ENCODE measurements around the gene HCRT. TPM values are rescaled to one million over a fixed set of nuclear protein-coding genes. Genes with fewer than 3 reads are reported as not detected.

HCRT gene
- total and polyA plus RNA-seq, 2 donors (not counting 1 experiment from before 2014, with no cell fraction given) = not detected

DNA sequence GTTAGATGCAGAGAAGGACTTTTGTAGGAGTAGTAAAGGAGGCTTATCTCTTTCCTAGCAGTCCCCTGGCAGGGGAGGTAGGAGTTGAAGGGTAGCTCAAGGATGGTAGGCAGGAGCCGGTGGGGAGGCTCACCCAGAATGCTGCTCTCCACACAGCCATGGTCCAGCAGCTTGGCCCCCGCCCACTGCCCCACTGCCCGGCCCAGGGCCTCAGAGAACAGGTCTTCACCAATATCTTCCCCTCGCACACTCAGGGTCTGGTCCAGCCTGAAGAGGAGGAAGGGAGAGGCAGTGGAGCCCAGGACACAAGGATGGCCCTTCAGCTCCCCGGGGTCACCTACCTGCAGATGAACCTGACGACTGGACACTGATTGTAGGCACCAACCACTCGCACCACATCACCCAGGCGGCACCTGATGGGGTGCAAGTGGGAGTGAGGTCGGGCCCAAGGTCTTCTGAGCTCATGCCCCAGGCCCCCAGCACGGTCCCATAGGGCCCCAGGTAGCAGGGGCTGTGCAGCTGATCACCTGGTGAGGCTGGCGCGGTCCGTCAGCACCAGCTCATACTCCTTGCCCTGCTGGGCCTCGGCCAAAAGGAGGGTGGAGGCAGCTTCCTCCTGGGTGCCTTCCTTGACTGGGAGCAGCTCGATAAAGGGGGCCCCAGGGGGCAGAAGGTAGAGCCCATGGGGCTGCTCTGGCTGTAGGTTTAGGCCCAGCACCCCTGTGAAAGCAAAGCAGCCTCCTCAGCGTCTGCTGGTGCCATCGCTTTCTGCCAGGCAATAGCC, 5.4 kb upstream of the HCRT start:
- H3K9ac ChIP-seq (ENCODE audit: low read length) = no peak overlapping the region
- 90% methylated on average over 13 of the region's 17 CpGs for WGBS (ENCODE audit: insufficient coverage)
- CTCF ChIA-PET = interaction anchor here (1.5 to 3.1 kb wide), 2 partner anchors 10 to 31 kb away, joined by 5 to 7 read pairs; partner anchors contain the start of gene KCNH4
- TF ChIP-seq, protein P1, sequence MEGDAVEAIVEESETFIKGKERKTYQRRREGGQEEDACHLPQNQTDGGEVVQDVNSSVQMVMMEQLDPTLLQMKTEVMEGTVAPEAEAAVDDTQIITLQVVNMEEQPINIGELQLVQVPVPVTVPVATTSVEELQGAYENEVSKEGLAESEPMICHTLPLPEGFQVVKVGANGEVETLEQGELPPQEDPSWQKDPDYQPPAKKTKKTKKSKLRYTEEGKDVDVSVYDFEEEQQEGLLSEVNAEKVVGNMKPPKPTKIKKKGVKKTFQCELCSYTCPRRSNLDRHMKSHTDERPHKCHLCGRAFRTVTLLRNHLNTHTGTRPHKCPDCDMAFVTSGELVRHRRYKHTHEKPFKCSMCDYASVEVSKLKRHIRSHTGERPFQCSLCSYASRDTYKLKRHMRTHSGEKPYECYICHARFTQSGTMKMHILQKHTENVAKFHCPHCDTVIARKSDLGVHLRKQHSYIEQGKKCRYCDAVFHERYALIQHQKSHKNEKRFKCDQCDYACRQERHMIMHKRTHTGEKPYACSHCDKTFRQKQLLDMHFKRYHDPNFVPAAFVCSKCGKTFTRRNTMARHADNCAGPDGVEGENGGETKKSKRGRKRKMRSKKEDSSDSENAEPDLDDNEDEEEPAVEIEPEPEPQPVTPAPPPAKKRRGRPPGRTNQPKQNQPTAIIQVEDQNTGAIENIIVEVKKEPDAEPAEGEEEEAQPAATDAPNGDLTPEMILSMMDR (IDR thresholded peaks at IDR 0.05) = no peak
- TF ChIP-seq EZH2 (IDR thresholded peaks at IDR 0.05; ENCODE audit: borderline replicate concordance, insufficient read depth, low read depth, low read length, poor library complexity, severe bottlenecking) = no peak
- H3K4me3 Mint-ChIP-seq = no peak overlapping the region
- ATAC-seq (ENCODE audit: low read depth) (no peak), DNase-seq (no peak)
- H3K27ac Mint-ChIP-seq = no peak overlapping the region
- H2AFZ ChIP-seq (ENCODE audit: insufficient read depth, low read depth, low read length, poor library complexity, severe bottlenecking) = no peak overlapping the region
- no peak overlapping the region for H3K27ac ChIP-seq (ENCODE audit: low read length in 2 of 2)
- no peak overlapping the region for H3K4me2 ChIP-seq (replicated peaks; ENCODE audit: low read depth, low read length, poor library complexity, severe bottlenecking)
- H3K27me3 Mint-ChIP-seq = no peaks in the 10 kb centered on the region
- peaks cover 8% of the 10 kb centered on the region for H3K79me2 ChIP-seq (ENCODE audit: control insufficient read depth, insufficient read depth, low read length)
- peaks cover 1 to 7% of the 10 kb centered on the region in 2 experiments for H3K36me3 ChIP-seq (replicated peaks in 1 of 2; ENCODE audit: control extremely low read depth in 1 of 2, control insufficient read depth in 1 of 2, extremely low read depth in 1 of 2, insufficient read depth in 2 of 2, low read length in 1 of 2)
- peaks cover 17 to 24% of the 10 kb centered on the region in 2 donors for H3K4me1 ChIP-seq (ENCODE audit: control insufficient read depth in 2 of 2, insufficient read depth in 2 of 2, low read length in 2 of 2)
- no peaks in the 10 kb centered on the region for H4K20me1 ChIP-seq (ENCODE audit: control insufficient read depth, insufficient read depth, low read length, poor library complexity, severe bottlenecking)
- no peaks in the 10 kb centered on the region for H3K9me3 ChIP-seq (ENCODE audit: control extremely low read depth in 1 of 3, control insufficient read depth in 2 of 3, insufficient read depth in 1 of 3, low read length in 2 of 3)
- peaks cover 25% of the 10 kb centered on the region for H3K4me1 Mint-ChIP-seq
- intact Hi-C loops (cut with micrococcal nuclease) = loop anchor here (5.0 to 10.0 kb wide), 2 partner anchors 57 to 484 kb away; partner anchors contain the start of gene PLEKHH3
- no peaks in the 10 kb centered on the region for H3K9me3 Mint-ChIP-seq (ENCODE audit: insufficient read depth)
- POLR2A ChIA-PET = interaction anchor here (0.6 kb wide), 1 partner anchor 73 kb away, joined by 4 read pairs; no protein-coding TSS in a partner anchor
- no peak overlapping the region for H3K4me3 ChIP-seq (ENCODE audit: control extremely low read depth in 1 of 5, extremely low read depth in 1 of 5, insufficient read depth in 1 of 5, low read depth in 2 of 5, low read length in 4 of 5)
- H3K27me3 ChIP-seq (replicated peaks in 1 of 4; ENCODE audit: control extremely low read depth in 1 of 4, control insufficient read depth in 3 of 4, insufficient read depth in 4 of 4, low read length in 3 of 4) = no peaks in the 10 kb centered on the region

- Mint-ChIP-seq H3K4me1 (peaks cover 30% of the 10 kb centered on the region), H3K9me3 (ENCODE audit: insufficient read depth) (no peaks in the 10 kb centered on the region), H3K27me3 (no peaks in the 10 kb centered on the region), H3K27ac (no peak overlapping the region), H3K4me3 (no peak overlapping the region)
- no peak overlapping the region for H3K27ac ChIP-seq (ENCODE audit: low read length in 2 of 2)
- no peak overlapping the region for H2AFZ ChIP-seq (ENCODE audit: insufficient read depth, low read depth, low read length, poor library complexity, severe bottlenecking)
- H3K4me1 ChIP-seq (ENCODE audit: control insufficient read depth in 2 of 2, insufficient read depth in 2 of 2, low read length in 2 of 2) = peaks cover 17 to 25% of the 10 kb centered on the region in 2 donors
- H3K4me3 ChIP-seq (ENCODE audit: control extremely low read depth in 1 of 5, extremely low read depth in 1 of 5, insufficient read depth in 1 of 5, low read depth in 2 of 5, low read length in 4 of 5) = no peak overlapping the region
- no peak overlapping the region for H3K9ac ChIP-seq (ENCODE audit: low read length)
- peaks cover 1 to 7% of the 10 kb centered on the region in 2 experiments for H3K36me3 ChIP-seq (replicated peaks in 1 of 2; ENCODE audit: control extremely low read depth in 1 of 2, control insufficient read depth in 1 of 2, extremely low read depth in 1 of 2, insufficient read depth in 2 of 2, low read length in 1 of 2)
- no peaks in the 10 kb centered on the region for H3K9me3 ChIP-seq (ENCODE audit: control extremely low read depth in 1 of 3, control insufficient read depth in 2 of 3, insufficient read depth in 1 of 3, low read length in 2 of 3)
- WGBS (ENCODE audit: insufficient coverage) = 91% methylated on average over 8 of the region's 11 CpGs
- H3K79me2 ChIP-seq (ENCODE audit: control insufficient read depth, insufficient read depth, low read length) = peaks cover 8% of the 10 kb centered on the region
- ATAC-seq (ENCODE audit: low read depth) (no peak), DNase-seq (no peak)
- ChIA-PET CTCF (interaction anchor here (0.5 to 3.1 kb wide), 3 partner anchors 9 to 135 kb away, joined by 3 to 7 read pairs (median 5); partner anchors contain the start of gene KCNH4), POLR2A (no interaction called here)
- H4K20me1 ChIP-seq (ENCODE audit: control insufficient read depth, insufficient read depth, low read length, poor library complexity, severe bottlenecking) = no peaks in the 10 kb centered on the region
- no peak overlapping the region for H3K4me2 ChIP-seq (replicated peaks; ENCODE audit: low read depth, low read length, poor library complexity, severe bottlenecking)
- TF ChIP-seq, protein P1 (IDR thresholded peaks at IDR 0.05) = no peak
- TF ChIP-seq EZH2 (IDR thresholded peaks at IDR 0.05; ENCODE audit: borderline replicate concordance, insufficient read depth, low read depth, low read length, poor library complexity, severe bottlenecking) = no peak
- intact Hi-C loops (cut with micrococcal nuclease) = no loop called here
- H3K27me3 ChIP-seq (replicated peaks in 1 of 4; ENCODE audit: control extremely low read depth in 1 of 4, control insufficient read depth in 3 of 4, insufficient read depth in 4 of 4, low read length in 3 of 4) = no peaks in the 10 kb centered on the region
Measured at GRCh38 chr17:42189651-42189965, 4.4 kb upstream of the HCRT start.

Data from B cell (primary cell).